Lower leg skin (tissue), 3 donors: ENCODE data around the gene HAT1.

ENCODE experiments used
- CTCF ChIP-seq, 3 donors: fragments of 450-650 bp; IDR thresholded peaks; one replicate each; pipeline ENCODE4 v1.5.1; 2016; ENCODE audit warnings: antibody characterized with exemption in 3 of 3, mild to moderate bottlenecking in 3 of 3, moderate library complexity in 2 of 3
- POLR2A ChIP-seq, 2 donors: fragments of 450-650 bp; IDR thresholded peaks; one replicate each; pipeline ENCODE4 v1.6.1; 2016 to 2017; ENCODE audit warnings: antibody characterized with exemption in 2 of 2, mild to moderate bottlenecking in 1 of 2, moderate library complexity in 1 of 2

- TF ChIP-seq POLR2A (IDR thresholded peaks at IDR 0.05) (no peak), CTCF (IDR thresholded peaks at IDR 0.05) (no peak)
These were observed 30.5 kb downstream of the HAT1 start for GRCh38 chr2:171952748-171953147.
